Skeletal muscle tissue (tissue), 4 donors: Measurements from ENCODE around the gene RAP1GAP2. TPM values are rescaled to one million over a fixed set of nuclear protein-coding genes. Genes with fewer than 3 reads are reported as not detected.

ENCODE experiments used
- H3K27ac ChIP-seq: one replicate; pipeline ENCODE4 v1.7.0; 2013; ENCODE audit warnings: mild to moderate bottlenecking, low read depth, low read length, inconsistent platforms
- H3K27me3 ChIP-seq, 3 donors: one replicate each; pipeline ENCODE4 v1.7.0; 2013; ENCODE audit warnings: low read length in 3 of 3; ENCODE audit not compliant: control insufficient read depth in 3 of 3, insufficient read depth in 3 of 3
- H3K36me3 ChIP-seq, 3 donors: one replicate each; pipeline ENCODE4 v1.7.0; 2013; ENCODE audit warnings: low read length in 3 of 3; ENCODE audit not compliant: control insufficient read depth in 3 of 3, insufficient read depth in 3 of 3
- H3K4me1 ChIP-seq, 3 donors: one replicate each; pipeline ENCODE4 v1.7.0; 2013; ENCODE audit warnings: low read length in 3 of 3, mild to moderate bottlenecking in 3 of 3; ENCODE audit not compliant: control insufficient read depth in 3 of 3, insufficient read depth in 3 of 3
- H3K4me3 ChIP-seq, 3 donors: one replicate each; pipeline ENCODE4 v1.7.0; 2013; ENCODE audit warnings: low read length in 3 of 3
- H3K9ac ChIP-seq, 3 donors: one replicate each; pipeline ENCODE4 v1.7.0; 2013; ENCODE audit warnings: low read length in 3 of 3, mild to moderate bottlenecking in 3 of 3, moderate library complexity in 2 of 3, low read depth in 1 of 3
- H3K9me3 ChIP-seq, 3 donors: one replicate each; pipeline ENCODE4 v1.7.0; 2013; ENCODE audit warnings: low read length in 3 of 3; ENCODE audit not compliant: control insufficient read depth in 3 of 3
- total RNA-seq: library from RNA; depleted of rRNA; stranded (reverse); fragments of >200 nt; gene quantifications from one replicate; pipeline ENCODE4 v1.2.3, GENCODE V29; 2014
- donor health status: Osteomylitis.

RAP1GAP2 gene
- total RNA-seq, 1 donor from 2014 or later: 2.1 TPM

- no peak overlapping the region for H3K4me3 ChIP-seq
- H3K9me3 ChIP-seq: no peaks in the 10 kb centered on the region
- H3K9ac ChIP-seq: no peak overlapping the region
- H3K27ac ChIP-seq: no peak overlapping the region
- peaks cover 3 to 10% (median 4%) of the 10 kb centered on the region in 3 donors for H3K27me3 ChIP-seq
- no peaks in the 10 kb centered on the region for H3K4me1 ChIP-seq
- H3K36me3 ChIP-seq: no peaks in the 10 kb centered on the region
These were observed 167.8 kb downstream of the RAP1GAP2 start for GRCh38 chr17:2964028-2964356.

- Histone ChIP-seq H3K9me3 (no peaks in the 10 kb centered on the region), H3K9ac (no peak overlapping the region), H3K27ac (no peak overlapping the region), H3K27me3 (peaks cover 3 to 10% (median 4%) of the 10 kb centered on the region in 3 donors), H3K4me1 (no peaks in the 10 kb centered on the region), H3K4me3 (no peak overlapping the region), H3K36me3 (no peaks in the 10 kb centered on the region)
These were observed 168.1 kb downstream of the RAP1GAP2 start for GRCh38 chr17:2964370-2964769.

- Histone ChIP-seq H3K4me3 (no peak overlapping the region), H3K4me1 (no peaks in the 10 kb centered on the region), H3K27ac (no peak overlapping the region)
These were observed 168.6 kb downstream of the RAP1GAP2 start for GRCh38 chr17:2964831-2965230.

DNA sequence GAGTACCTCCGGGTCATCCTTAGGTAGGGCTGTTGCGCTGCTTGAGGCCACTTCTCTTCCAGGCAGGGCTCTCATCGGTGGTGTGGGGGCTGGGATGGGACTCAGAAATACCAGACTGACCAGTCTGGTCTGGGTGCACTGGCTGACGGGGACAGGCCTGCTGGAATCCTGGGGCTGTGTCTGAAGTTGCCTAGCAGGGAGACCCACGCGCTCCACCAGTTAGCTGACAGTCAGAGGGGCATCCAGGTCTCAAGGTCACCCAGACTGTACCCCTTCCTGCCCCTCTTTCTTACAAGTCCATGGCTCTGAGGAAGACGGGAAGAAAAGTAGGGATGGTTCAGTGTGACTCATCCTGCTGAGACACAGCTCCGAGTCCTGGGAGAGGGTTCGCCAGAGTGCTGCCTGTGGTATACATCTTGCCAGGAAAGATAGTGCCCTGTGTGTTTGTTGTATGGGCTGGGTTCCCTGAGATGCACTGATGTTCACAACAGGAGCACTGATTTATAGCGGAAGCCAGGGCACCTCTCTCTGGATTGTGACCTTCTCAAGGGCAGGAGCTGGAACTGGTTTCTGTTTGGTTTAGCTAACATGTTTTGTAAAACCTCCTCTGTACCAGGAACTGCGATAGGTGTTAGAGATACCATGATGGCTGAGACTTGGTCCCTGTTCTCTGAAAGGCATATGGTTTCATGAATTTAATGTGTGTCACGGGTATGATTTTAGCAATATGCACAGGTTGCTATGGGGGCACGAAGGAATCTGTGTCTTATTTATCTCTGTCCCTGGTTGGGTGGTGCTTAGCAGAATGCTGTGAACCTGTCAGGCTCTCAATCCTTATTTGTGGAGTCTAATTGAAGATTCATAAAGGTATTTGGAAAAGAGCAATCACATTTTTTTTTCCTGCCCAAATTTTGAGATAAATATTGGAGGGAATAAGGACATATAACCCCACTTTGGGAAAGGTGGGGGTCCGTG is 169.7 kb downstream of the RAP1GAP2 start:
- Histone ChIP-seq H3K4me1 (no peaks in the 10 kb centered on the region), H3K9me3 (no peaks in the 10 kb centered on the region), H3K4me3 (no peak overlapping the region), H3K36me3 (no peaks in the 10 kb centered on the region), H3K27me3 (peaks cover 3 to 10% (median 4%) of the 10 kb centered on the region in 3 donors), H3K27ac (no peak overlapping the region), H3K9ac (no peak overlapping the region)

More at GRCh38 chr17:2964831-2965230, 168.6 kb downstream of the RAP1GAP2 start:
- no peaks in the 10 kb centered on the region for H3K9me3 ChIP-seq
- H3K27me3 ChIP-seq: peaks cover 3 to 10% (median 4%) of the 10 kb centered on the region in 3 donors
- H3K9ac ChIP-seq: no peak overlapping the region
- H3K36me3 ChIP-seq: no peaks in the 10 kb centered on the region

- H3K9ac ChIP-seq: no peak overlapping the region
- peaks cover 3 to 10% (median 4%) of the 10 kb centered on the region in 3 donors for H3K27me3 ChIP-seq
- no peaks in the 10 kb centered on the region for H3K4me1 ChIP-seq
- H3K9me3 ChIP-seq: no peaks in the 10 kb centered on the region
- H3K4me3 ChIP-seq: no peak overlapping the region
- H3K27ac ChIP-seq: no peak overlapping the region
- no peaks in the 10 kb centered on the region for H3K36me3 ChIP-seq
These were observed 171.3 kb downstream of the RAP1GAP2 start for GRCh38 chr17:2967515-2967914.

GRCh38 chr17:2971851-2972250 is 175.6 kb downstream of the RAP1GAP2 start:
- Histone ChIP-seq H3K27ac (no peak overlapping the region), H3K27me3 (no peaks in the 10 kb centered on the region), H3K9me3 (no peaks in the 10 kb centered on the region), H3K4me3 (no peak overlapping the region), H3K36me3 (no peaks in the 10 kb centered on the region), H3K9ac (no peak overlapping the region), H3K4me1 (no peaks in the 10 kb centered on the region)

- no peaks in the 10 kb centered on the region for H3K36me3 ChIP-seq
- no peak overlapping the region for H3K9ac ChIP-seq
- H3K27me3 ChIP-seq: no peaks in the 10 kb centered on the region
- no peak overlapping the region for H3K4me3 ChIP-seq
- no peaks in the 10 kb centered on the region for H3K4me1 ChIP-seq
- no peaks in the 10 kb centered on the region for H3K9me3 ChIP-seq
- H3K27ac ChIP-seq: no peak overlapping the region
These were observed 176.5 kb downstream of the RAP1GAP2 start for GRCh38 chr17:2972749-2973148.

GRCh38 chr17:2974347-2974746 is 178.1 kb downstream of the RAP1GAP2 start:
- Histone ChIP-seq H3K36me3 (no peaks in the 10 kb centered on the region), H3K27me3 (no peaks in the 10 kb centered on the region), H3K27ac (no peak overlapping the region), H3K9ac (no peak overlapping the region), H3K9me3 (no peaks in the 10 kb centered on the region), H3K4me1 (no peaks in the 10 kb centered on the region), H3K4me3 (no peak overlapping the region)

- Histone ChIP-seq H3K4me3 (no peak overlapping the region), H3K27ac (no peak overlapping the region)
These were observed 179.3 kb downstream of the RAP1GAP2 start for GRCh38 chr17:2975469-2975958.

DNA sequence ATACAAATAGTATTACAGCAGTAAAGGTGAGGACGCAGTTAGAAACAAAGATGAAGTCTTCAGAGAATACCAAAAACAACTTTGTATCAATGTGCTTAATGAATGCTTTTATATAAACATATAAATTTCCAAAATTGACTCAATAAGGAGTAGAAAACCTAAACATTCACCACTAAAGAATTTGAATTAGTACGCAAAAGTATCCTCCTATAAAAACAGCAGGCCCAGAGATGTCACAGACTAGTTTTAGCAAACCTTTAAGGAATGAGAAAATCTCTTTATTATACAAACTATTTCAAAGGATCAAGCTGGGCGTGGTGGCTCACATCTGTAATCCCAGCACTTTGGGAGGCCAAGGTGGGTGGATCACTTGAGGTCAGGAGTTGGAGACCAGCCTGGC is 180.9 kb downstream of the RAP1GAP2 start:
- Histone ChIP-seq H3K36me3 (no peaks in the 10 kb centered on the region), H3K9me3 (no peaks in the 10 kb centered on the region), H3K27ac (no peak overlapping the region), H3K27me3 (no peaks in the 10 kb centered on the region), H3K4me1 (no peaks in the 10 kb centered on the region), H3K9ac (no peak overlapping the region), H3K4me3 (no peak overlapping the region)

More at GRCh38 chr17:2975469-2975958, 179.3 kb downstream of the RAP1GAP2 start:
- Histone ChIP-seq H3K36me3 (no peaks in the 10 kb centered on the region), H3K4me1 (no peaks in the 10 kb centered on the region), H3K9ac (no peak overlapping the region), H3K9me3 (no peaks in the 10 kb centered on the region), H3K27me3 (no peaks in the 10 kb centered on the region)
